Skeletal muscle cell (primary cell): ENCODE data around the gene XPA.

Experiments
- DNase-seq: peaks from one replicate; pipeline ENCODE4 v3.0.0-alpha.2; 2010; ENCODE audit warnings: low read depth
- H3K4me3 ChIP-seq: 2 replicates; pipeline ENCODE4 v1.5.1; 2011; ENCODE audit warnings: low read depth, mild to moderate bottlenecking, control low read depth, low read length, moderate library complexity

Gene XPA

GRCh38 chr9:97665742-97666141, 31.4 kb downstream of the XPA start:
- no peak overlapping the region for H3K4me3 ChIP-seq
- DNase-seq, result no peak

- no peak for DNase-seq
- no peak overlapping the region for H3K4me3 ChIP-seq
These were observed 36.3 kb downstream of the XPA start for GRCh38 chr9:97660847-97661246.

- no peak overlapping the region for H3K4me3 ChIP-seq
- DNase-seq, result no peak
These were observed 36.8 kb downstream of the XPA start for GRCh38 chr9:97660340-97660739.

- H3K4me3 ChIP-seq, result no peak overlapping the region
- no peak for DNase-seq
These were observed 37.4 kb downstream of the XPA start for GRCh38 chr9:97659771-97660170.

GRCh38 chr9:97658707-97659106, 38.4 kb downstream of the XPA start:
- H3K4me3 ChIP-seq, result no peak overlapping the region
- no peak for DNase-seq

GRCh38 chr9:97651646-97652045, 45.5 kb downstream of the XPA start:
- DNase-seq, result no peak

GRCh38 chr9:97647996-97648395, 49.1 kb downstream of the XPA start:
- H3K4me3 ChIP-seq, result no peak overlapping the region
- DNase-seq, result no peak

More at GRCh38 chr9:97651646-97652045, 45.5 kb downstream of the XPA start:
- no peak overlapping the region for H3K4me3 ChIP-seq

- DNase-seq, result no peak
These were observed 51.4 kb downstream of the XPA start for GRCh38 chr9:97645720-97646119.

GRCh38 chr9:97640325-97640724, 56.8 kb downstream of the XPA start:
- no peak for DNase-seq
- H3K4me3 ChIP-seq, result no peak overlapping the region

More at GRCh38 chr9:97645720-97646119, 51.4 kb downstream of the XPA start:
- H3K4me3 ChIP-seq, result no peak overlapping the region

- no peak for DNase-seq
- no peak overlapping the region for H3K4me3 ChIP-seq
These were observed 58.5 kb downstream of the XPA start for GRCh38 chr9:97638666-97639065.

GRCh38 chr9:97636903-97637302, 60.2 kb downstream of the XPA start:
- H3K4me3 ChIP-seq, result no peak overlapping the region
- DNase-seq, result no peak

- DNase-seq, result no peak
- H3K4me3 ChIP-seq, result peak overlapping the region; percentile 95
These were observed 62.1 kb downstream of the XPA start for GRCh38 chr9:97635026-97635425.

- no peak for DNase-seq
- peak overlapping the region; percentile 95 for H3K4me3 ChIP-seq
These were observed 63.2 kb downstream of the XPA start for GRCh38 chr9:97633859-97634490.

GRCh38 chr9:97632985-97633858, 63.9 kb downstream of the XPA start, which contains the start of the genes NCBP1 and TSTD2:
Gene NCBP1, plus strand, starts transcription at chr9:97633821. Its CDS starts 61 bp downstream, at chr9:97633882.
Gene TSTD2, minus strand, starts transcription at chr9:97633368. Its CDS starts 5,806 bp downstream, at chr9:97627562.
- H3K4me3 ChIP-seq, result peak within 1 kb of the TSS; percentile 95
- peak; percentile 93 for DNase-seq

- peak; percentile 48 for DNase-seq
- H3K4me3 ChIP-seq, result peak overlapping the region; percentile 95
These were observed 64.7 kb downstream of the XPA start for GRCh38 chr9:97632248-97632984.

- DNase-seq, result no peak
- H3K4me3 ChIP-seq, result no peak overlapping the region
These were observed 66.5 kb downstream of the XPA start for GRCh38 chr9:97630591-97630990.

GRCh38 chr9:97629156-97629555, 68.0 kb downstream of the XPA start:
- no peak for DNase-seq
- H3K4me3 ChIP-seq, result no peak overlapping the region

- no peak overlapping the region for H3K4me3 ChIP-seq
- no peak for DNase-seq
These were observed 68.5 kb downstream of the XPA start for GRCh38 chr9:97628668-97629067.

- H3K4me3 ChIP-seq, result no peak overlapping the region
- no peak for DNase-seq
These were observed 69.5 kb downstream of the XPA start for GRCh38 chr9:97627624-97628023.

GRCh38 chr9:97625620-97626019, 71.5 kb downstream of the XPA start:
- no peak overlapping the region for H3K4me3 ChIP-seq

More at GRCh38 chr9:97625620-97626019, 71.5 kb downstream of the XPA start:
- DNase-seq, result no peak
